AG09319 (cell line): Measurements from ENCODE around the gene AIF1.

Experiments used
- DNase-seq: peaks from one replicate; pipeline ENCODE4 v3.0.0-alpha.2; 2010; ENCODE audit warnings: low read depth; ENCODE audit errors: extremely low read depth
- CTCF ChIP-seq: IDR thresholded peaks from 2 replicates; pipeline ENCODE4 v1.5.1; 2011; ENCODE audit warnings: low read depth, mild to moderate bottlenecking, inconsistent platforms, low read length, moderate library complexity

Gene AIF1

GRCh38 chr6:31614684-31615578 lies at the start of gene AIF1:
TSS of gene AIF1 (plus strand) at chr6:31615234. CDS start at chr6:31615330, 96 bp downstream.
- no peak for TF ChIP-seq CTCF
- no peak for DNase-seq

GRCh38 chr6:31567531-31568370 lies 47.3 kb upstream of the AIF1 start:
- no peak for TF ChIP-seq CTCF

GRCh38 chr6:31568537-31568961 lies 46.5 kb upstream of the AIF1 start:
- no peak for TF ChIP-seq CTCF
- no peak for DNase-seq

More at GRCh38 chr6:31567531-31568370, 47.3 kb upstream of the AIF1 start:
- no peak for DNase-seq

- no peak for DNase-seq
- TF ChIP-seq CTCF, result no peak
Measured at GRCh38 chr6:31569861-31570536, 45.0 kb upstream of the AIF1 start.

GRCh38 chr6:31572041-31572911 lies 42.8 kb upstream of the AIF1 start, which contains the start of gene LTA:
TSS of gene LTA (plus strand) at chr6:31572289. CDS start at chr6:31572743, 454 bp downstream.
- TF ChIP-seq CTCF, result no peak
- DNase-seq, result no peak
